Common myeloid progenitor, CD34-positive (primary cell): ENCODE data around the gene SYT13.

Experiments
- CTCF ChIA-PET: fragments of 350-600 bp; sonication (Branson Sonifier 250); formaldehyde crosslinking; loops from one replicate; lab custom pipeline; 2021; ENCODE audit warnings: antibody characterized with exemption; lab: Charles Lee
- POLR2A ChIA-PET: fragments of 350-600 bp; sonication (Branson Sonifier 250); formaldehyde crosslinking; loops from one replicate; lab custom pipeline; 2021; ENCODE audit warnings: antibody characterized with exemption; lab: Charles Lee
- DNase-seq, 3 donors: peaks; one replicate each; pipeline versions ENCODE4 v3.0.0 to v3.0.0-alpha.2; 2013
- H3K27ac ChIP-seq, 2 experiments: 1 replicate in 1 of 2; 2 replicates in 1 of 2; pipeline ENCODE4 v1.7.0; 2013; ENCODE audit warnings: inconsistent platforms in 2 of 2, low read length in 2 of 2, mild to moderate bottlenecking in 2 of 2, low read depth in 1 of 2, moderate library complexity in 1 of 2; ENCODE audit not compliant: severe bottlenecking in 2 of 2, insufficient read depth in 1 of 2, poor library complexity in 1 of 2
- H3K27me3 ChIP-seq, 5 experiments: replicated peaks in 2 of 5; 1 replicate in 3 of 5; 2 replicates in 2 of 5; pipeline versions ENCODE4 v1.6.1 to v1.7.0; 2013; ENCODE audit warnings: low read length in 4 of 5, mild to moderate bottlenecking in 2 of 5, moderate library complexity in 2 of 5, inconsistent platforms in 1 of 5; ENCODE audit not compliant: insufficient read depth in 5 of 5, control insufficient read depth in 4 of 5
- H3K36me3 ChIP-seq, 4 experiments: 1 replicate in 2 of 4; 2 replicates in 2 of 4; pipeline versions ENCODE4 v1.6.1 to v1.7.0; 2013; ENCODE audit warnings: low read length in 3 of 4, control low read depth in 1 of 4, mild to moderate bottlenecking in 1 of 4; ENCODE audit not compliant: control insufficient read depth in 4 of 4, insufficient read depth in 4 of 4
- H3K4me1 ChIP-seq, 4 experiments: 1 replicate in 3 of 4; 2 replicates in 1 of 4; pipeline versions ENCODE4 v1.6.1 to v1.7.1; 2013; ENCODE audit warnings: low read length in 3 of 4, mild to moderate bottlenecking in 3 of 4, control low read depth in 1 of 4, inconsistent platforms in 1 of 4, moderate library complexity in 1 of 4; ENCODE audit not compliant: control insufficient read depth in 4 of 4, insufficient read depth in 4 of 4; ENCODE audit errors: control extremely low read depth in 1 of 4
- H3K4me3 ChIP-seq, 7 experiments: 1 replicate in 4 of 7; 2 replicates in 3 of 7; pipeline versions ENCODE4 v1.5.1 to v1.7.0; 2013; ENCODE audit warnings: mild to moderate bottlenecking in 7 of 7, low read length in 6 of 7, moderate library complexity in 6 of 7, inconsistent platforms in 2 of 7, low read depth in 2 of 7, control low read depth in 1 of 7; ENCODE audit not compliant: insufficient read depth in 4 of 7, control insufficient read depth in 1 of 7; ENCODE audit errors: extremely low read depth in 1 of 7
- H3K9me3 ChIP-seq, 5 experiments: 1 replicate in 4 of 5; 2 replicates in 1 of 5; pipeline versions ENCODE4 v1.6.1 to v1.7.1; 2013; ENCODE audit warnings: low read length in 4 of 5, mild to moderate bottlenecking in 2 of 5, inconsistent platforms in 1 of 5, low read depth in 1 of 5, moderate library complexity in 1 of 5; ENCODE audit not compliant: control insufficient read depth in 4 of 5, insufficient read depth in 2 of 5; ENCODE audit errors: control extremely low read depth in 1 of 5
- WGBS: methylation state at CpG from one replicate; pipeline ENCODE4 v1.1.5; 2013; ENCODE audit not compliant: insufficient coverage; 5-methylcytosine and 5-hydroxymethylcytosine counted together

Gene SYT13

DNA sequence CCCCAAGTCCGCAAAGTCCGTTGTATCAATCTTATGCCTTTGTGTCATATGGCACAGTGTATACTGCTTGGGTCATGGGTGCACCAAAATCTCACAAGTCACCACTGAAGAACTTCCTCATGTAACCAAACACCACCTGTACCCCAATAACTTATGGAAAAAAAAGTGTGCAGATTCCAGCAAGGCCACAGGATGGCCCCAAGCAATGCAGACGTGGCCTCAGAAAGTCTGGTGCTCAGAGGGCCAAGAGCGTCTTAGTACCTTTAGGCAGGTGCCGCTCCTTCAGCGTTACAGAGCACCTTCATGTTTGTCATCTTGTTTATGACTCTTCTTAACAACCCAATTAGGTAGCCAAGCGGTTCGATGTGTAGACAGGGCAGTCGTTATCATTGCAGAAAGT is 74.4 kb downstream of the SYT13 start:
- POLR2A ChIA-PET = no interaction called here

DNA sequence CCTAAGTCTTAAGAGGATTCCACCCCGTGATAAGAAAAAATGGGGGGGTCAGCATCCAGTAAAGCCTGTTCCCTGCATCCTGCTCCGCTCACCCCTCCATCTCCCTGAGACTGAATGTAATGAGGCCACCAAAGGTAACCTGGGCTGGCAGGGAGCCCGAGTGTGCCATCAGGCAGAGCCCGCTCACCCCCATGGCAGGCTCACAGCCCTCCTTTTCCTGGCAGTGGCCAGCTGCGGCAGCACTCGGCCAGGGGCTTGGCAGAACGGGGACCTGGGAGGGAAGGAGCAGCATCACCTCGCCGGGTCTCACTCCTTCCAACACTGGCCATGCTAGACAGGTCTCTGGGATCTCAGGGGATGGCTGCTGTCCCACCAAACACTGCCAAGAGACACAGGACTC is 75.3 kb downstream of the SYT13 start:
- H3K4me1 ChIP-seq = peaks cover 0 to 22% (median 14%) of the 10 kb centered on the region in 4 experiments
- no peak overlapping the region for H3K27ac ChIP-seq
- ChIA-PET CTCF (interaction anchor here (1.0 to 1.1 kb wide), 3 partner anchors 16 to 99 kb away, joined by 3 to 5 read pairs (median 3); no protein-coding TSS in a partner anchor), POLR2A (no interaction called here)
- H3K9me3 ChIP-seq = no peaks in the 10 kb centered on the region
- 89% methylated on average over 8 of the region's 9 CpGs for WGBS
- no peak overlapping the region for H3K4me3 ChIP-seq
- H3K36me3 ChIP-seq = peaks cover 0 to 39% (median 18%) of the 10 kb centered on the region in 4 experiments
- no peaks in the 10 kb centered on the region for H3K27me3 ChIP-seq
- DNase-seq = no peak

More for the DNA sequence above, 74.4 kb downstream of the SYT13 start:
- no peak overlapping the region for H3K27ac ChIP-seq
- H3K27me3 ChIP-seq = no peaks in the 10 kb centered on the region
- 96% methylated on average over 6 of the region's 9 CpGs for WGBS
- H3K4me3 ChIP-seq = no peak overlapping the region
- H3K36me3 ChIP-seq = peaks cover 0 to 36% (median 15%) of the 10 kb centered on the region in 4 experiments
- CTCF ChIA-PET = interaction anchor here (1.1 to 1.9 kb wide), 2 partner anchors 24 to 100 kb away, joined by 3 to 8 read pairs; no protein-coding TSS in a partner anchor
- peaks cover 0 to 22% (median 14%) of the 10 kb centered on the region in 4 experiments for H3K4me1 ChIP-seq
- peak in 1 of 3 donors; percentile 9 for DNase-seq
- H3K9me3 ChIP-seq = no peaks in the 10 kb centered on the region

DNA sequence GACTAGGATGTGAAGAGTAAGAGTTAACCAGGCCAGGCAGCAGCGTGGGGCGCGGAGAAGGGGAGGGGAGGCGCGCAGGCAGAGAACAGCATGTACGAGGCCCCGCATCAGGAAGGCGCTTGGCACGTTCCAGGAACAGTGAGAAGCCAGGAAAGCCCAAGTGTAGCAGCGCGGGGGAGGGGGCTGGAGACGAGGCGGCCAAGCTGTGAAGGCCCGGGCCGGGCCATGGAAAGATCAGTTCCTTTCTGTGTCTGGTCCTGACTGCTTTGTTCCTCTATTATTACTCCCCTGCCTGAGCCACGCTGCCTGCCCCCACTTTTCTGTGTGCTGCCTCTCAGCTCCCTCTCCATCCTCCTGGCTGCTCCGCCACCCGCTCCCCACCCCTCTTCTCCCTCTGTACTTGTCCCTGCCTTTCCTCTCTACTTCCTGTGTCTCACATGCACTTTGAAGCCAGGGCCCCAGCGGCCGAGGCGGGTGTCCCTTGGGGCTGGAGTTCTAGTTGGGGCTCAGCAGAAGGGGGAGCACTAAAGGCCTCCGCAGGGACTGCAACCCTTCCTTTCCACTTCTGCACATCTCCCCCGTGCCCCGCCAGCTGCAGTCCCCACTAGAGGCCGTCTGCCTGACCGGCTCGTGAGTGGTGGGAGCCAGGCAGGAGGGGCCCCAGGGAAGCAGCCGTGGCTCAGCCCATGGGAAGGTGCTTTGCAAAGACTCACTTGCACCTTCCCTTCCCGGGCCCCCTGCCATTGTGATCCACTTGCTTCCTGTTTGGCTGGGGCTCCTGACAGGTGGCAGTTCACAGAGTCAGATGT is 76.0 kb downstream of the SYT13 start:
- WGBS = 11% methylated on average over 29 of the region's 29 CpGs
- Histone ChIP-seq H3K36me3 (peaks cover 0 to 44% (median 23%) of the 10 kb centered on the region in 4 experiments), H3K4me3 (peak overlapping the region in 2 of 7 experiments; percentile 8 to 23), H3K9me3 (no peaks in the 10 kb centered on the region), H3K4me1 (peaks cover 0 to 22% (median 14%) of the 10 kb centered on the region in 4 experiments), H3K27me3 (no peaks in the 10 kb centered on the region), H3K27ac (no peak overlapping the region)
- ChIA-PET POLR2A (no interaction called here), CTCF (interaction anchor here (0.7 to 2.2 kb wide), 6 partner anchors 10 to 99 kb away, joined by 3 to 9 read pairs (median 4); no protein-coding TSS in a partner anchor)
- DNase-seq = peak in 2 of 3 donors; percentile 42 to 54

DNA sequence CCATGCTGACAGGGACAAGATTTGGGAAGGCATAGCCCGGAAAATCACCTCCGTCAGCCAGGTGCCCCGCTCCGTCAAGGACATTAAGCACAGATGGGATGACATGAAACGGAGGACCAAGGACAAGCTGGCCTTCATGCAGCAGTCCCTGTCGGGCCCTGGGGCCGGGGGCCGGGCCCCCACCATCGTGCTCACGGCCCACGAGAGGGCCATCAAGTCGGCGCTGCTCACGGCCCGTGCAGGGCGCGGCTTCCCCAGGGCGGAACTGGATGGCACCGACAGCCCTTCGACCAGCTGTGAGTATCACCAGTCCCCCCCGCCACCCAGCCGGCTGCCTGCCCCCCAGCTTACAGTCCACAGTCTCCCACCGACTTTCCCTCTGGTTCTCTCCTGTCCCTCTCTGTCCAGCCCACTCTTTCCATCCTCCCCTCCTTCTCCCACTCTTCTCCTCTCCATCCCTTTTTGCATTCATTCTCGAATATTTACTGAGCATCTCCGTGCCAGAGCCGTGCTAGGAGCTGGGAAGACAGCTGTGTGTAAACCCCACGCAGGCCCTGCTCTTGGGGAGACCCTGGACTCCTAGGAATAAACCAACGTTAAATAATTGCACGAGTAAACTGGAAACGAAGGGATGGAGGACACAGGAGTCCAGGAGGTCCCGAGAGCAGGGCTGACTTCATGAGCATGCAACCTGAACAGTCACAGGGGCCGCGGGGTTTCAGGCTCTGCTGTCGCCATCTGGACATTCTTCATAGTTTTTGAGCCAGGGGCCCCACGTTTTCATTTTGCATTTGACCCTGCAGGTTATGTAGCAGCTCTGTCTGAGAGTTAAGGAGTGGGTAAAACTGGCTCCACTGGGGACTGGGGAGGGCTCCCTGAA is 76.9 kb downstream of the SYT13 start:
- ChIA-PET POLR2A (no interaction called here), CTCF (interaction anchor here (1.1 to 2.2 kb wide), 4 partner anchors 24 to 98 kb away, joined by 3 to 9 read pairs (median 4); no protein-coding TSS in a partner anchor)

DNA sequence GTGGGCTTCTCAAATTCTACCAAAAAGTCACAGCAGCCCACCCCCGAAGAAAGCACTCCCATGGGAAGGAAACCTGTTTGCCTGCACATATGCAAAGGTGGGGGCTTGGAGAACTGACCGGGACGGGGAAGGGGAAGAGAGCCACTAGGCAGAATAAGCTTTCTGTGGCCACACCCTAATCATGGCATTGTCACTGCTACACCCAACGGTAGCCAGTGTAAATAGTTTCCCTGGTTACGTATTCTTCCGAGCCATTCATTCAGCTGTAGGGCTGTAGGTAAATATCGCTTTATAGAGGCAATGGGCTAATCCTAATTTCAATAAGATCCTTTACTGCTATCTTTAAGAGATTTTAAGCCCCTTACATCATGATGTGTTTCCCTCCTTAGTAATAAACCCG is 78.0 kb downstream of the SYT13 start:
- WGBS = 100% methylated on average over 6 of the region's 8 CpGs
- Histone ChIP-seq H3K27ac (no peak overlapping the region), H3K4me3 (no peak overlapping the region), H3K27me3 (no peaks in the 10 kb centered on the region), H3K36me3 (peaks cover 0 to 55% (median 17%) of the 10 kb centered on the region in 4 experiments), H3K4me1 (peaks cover 0 to 22% (median 14%) of the 10 kb centered on the region in 4 experiments), H3K9me3 (peaks cover 0 to under 1% (median 0%) of the 10 kb centered on the region in 5 experiments)
- POLR2A ChIA-PET = no interaction called here
- CTCF ChIA-PET = interaction anchor here (1.1 to 2.2 kb wide), 2 partner anchors 9 to 97 kb away, joined by 3 to 9 read pairs; no protein-coding TSS in a partner anchor
- no peak for DNase-seq

More for the DNA sequence above, 76.9 kb downstream of the SYT13 start:
- peaks cover 0 to 53% (median 26%) of the 10 kb centered on the region in 4 experiments for H3K36me3 ChIP-seq
- H3K27ac ChIP-seq = no peak overlapping the region
- no peak for DNase-seq
- H3K4me3 ChIP-seq = no peak overlapping the region
- H3K27me3 ChIP-seq = no peaks in the 10 kb centered on the region
- WGBS = 84% methylated on average over 28 of the region's 35 CpGs
- H3K9me3 ChIP-seq = no peaks in the 10 kb centered on the region
- H3K4me1 ChIP-seq = peaks cover 0 to 22% (median 14%) of the 10 kb centered on the region in 4 experiments

DNA sequence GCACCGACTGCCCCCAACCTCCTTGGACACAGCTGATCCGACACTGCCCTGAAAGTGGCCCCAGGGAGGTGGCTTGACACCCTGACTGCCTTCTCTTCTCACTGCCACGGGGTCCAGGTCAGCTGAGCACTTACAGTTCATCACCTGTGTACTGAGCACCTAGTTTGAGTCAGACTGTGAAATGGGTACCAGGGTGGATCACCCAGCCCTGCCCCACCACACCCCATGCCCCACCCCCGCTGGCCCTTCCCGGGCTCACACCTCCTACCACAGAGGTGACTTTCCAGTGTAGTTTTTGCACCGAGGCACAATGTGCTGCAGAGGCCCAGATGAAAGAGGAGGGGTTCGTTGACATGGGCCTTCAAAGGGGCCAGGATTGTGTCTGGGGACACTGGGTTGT is 80.2 kb downstream of the SYT13 start:
- WGBS = 93% methylated on average over 7 of the region's 7 CpGs
- CTCF ChIA-PET = interaction anchor here (0.9 kb wide), 1 partner anchor 18 kb away, joined by 3 read pairs; no protein-coding TSS in a partner anchor
- DNase-seq = no peak
- H3K27me3 ChIP-seq = no peaks in the 10 kb centered on the region
- no peak overlapping the region for H3K27ac ChIP-seq
- peaks cover 0 to 43% (median 16%) of the 10 kb centered on the region in 4 experiments for H3K36me3 ChIP-seq
- POLR2A ChIA-PET = no interaction called here
- peaks cover 0 to 24% (median 18%) of the 10 kb centered on the region in 4 experiments for H3K4me1 ChIP-seq
- no peak overlapping the region for H3K4me3 ChIP-seq
- H3K9me3 ChIP-seq = peaks cover 0 to 3% (median 0%) of the 10 kb centered on the region in 5 experiments
